CD4-positive, alpha-beta T cell treated with Interleukin-17A for 1 hour (primary cell): ENCODE data around the gene FAM81B.

Experiments
- DNase-seq: peaks from one replicate; pipeline ENCODE4 v3.0.0-alpha.2; 2020

The FAM81B gene

DNA sequence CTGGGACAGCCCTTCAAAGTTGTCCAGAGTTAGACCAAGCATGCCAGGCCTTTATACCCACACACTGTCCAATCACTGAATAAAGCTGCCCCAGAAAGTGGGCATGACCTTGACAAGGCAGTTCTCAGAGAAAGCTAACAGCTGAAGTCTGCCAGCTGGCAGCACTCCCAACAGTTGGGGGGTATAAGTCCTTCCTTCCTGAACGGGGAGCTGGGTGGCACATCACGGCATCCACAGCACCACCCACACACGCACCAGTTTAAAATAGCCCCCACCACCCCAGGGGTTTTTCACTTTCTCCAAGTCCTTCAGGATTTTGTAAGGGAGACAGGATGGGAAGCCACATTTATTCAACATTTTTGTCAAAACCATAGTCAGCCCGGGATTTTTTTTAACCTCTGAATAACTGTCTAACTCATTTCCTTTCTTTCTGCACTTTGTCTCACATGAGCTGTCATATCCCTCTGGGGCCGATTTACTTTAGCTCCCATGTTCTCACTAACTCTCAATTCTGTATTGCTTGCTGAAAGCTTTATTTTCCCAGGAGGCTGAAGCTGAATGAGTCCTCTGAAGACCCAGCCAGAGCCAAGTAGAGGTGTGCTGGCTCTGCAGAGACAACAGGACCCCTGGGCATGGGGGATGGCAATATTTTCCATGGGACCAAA is 15.4 kb downstream of the FAM81B start:
- DNase-seq: no peak

DNA sequence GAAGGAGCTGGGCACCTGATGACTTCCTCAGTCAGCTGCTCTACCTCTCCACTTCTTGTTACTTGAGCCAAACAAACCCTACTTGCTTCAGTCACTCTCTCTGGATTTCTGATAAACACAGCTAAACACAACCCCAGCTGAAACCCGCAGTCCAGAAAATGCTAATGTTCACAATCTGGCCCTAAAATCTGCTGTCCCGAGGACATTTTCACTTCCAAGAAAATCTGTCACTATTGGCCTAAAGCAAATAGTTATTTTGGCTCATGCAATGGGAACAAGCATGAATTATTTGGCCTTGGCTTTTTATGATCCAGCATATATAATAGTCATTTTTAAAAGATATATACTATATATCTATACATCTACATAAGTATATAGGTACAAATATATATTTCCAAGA is 19.1 kb downstream of the FAM81B start:
- no peak for DNase-seq

DNA sequence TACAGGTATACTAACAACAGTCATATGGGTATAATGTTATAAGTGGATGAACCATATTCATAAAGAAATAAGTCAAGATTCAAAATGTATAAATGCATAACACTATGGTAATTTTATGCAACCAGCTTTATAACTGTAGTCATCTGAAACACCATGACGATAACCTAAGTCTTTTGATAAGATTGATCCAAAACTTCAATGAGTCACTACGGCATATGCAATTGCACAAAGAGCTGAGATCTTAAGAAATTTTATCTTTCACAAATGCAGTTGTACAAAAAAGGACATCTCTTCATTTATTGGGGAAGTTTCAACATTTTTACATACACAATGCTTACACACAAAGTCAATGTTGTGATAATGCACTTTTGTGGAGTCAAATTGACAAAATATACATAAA is 20.3 kb downstream of the FAM81B start:
- no peak for DNase-seq

DNA sequence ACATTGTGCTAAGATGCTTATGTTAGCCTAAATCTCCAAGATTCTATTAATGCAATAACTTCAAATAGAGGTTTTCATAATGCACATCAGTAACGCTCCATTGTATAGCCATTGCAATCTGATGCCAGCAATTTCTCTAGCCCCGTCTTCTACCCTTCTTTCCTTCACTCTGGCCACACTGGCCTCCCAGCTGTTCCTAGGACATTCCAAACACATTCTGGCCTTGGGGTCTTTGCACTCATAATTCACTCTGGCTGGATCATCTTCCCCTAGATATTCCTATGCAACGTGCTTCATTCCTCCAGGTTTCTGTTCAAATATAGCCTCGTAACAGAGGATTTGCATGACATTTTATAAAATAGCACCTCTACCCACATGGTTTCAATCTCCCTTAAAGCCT is 23.3 kb downstream of the FAM81B start:
- DNase-seq: no peak

DNA sequence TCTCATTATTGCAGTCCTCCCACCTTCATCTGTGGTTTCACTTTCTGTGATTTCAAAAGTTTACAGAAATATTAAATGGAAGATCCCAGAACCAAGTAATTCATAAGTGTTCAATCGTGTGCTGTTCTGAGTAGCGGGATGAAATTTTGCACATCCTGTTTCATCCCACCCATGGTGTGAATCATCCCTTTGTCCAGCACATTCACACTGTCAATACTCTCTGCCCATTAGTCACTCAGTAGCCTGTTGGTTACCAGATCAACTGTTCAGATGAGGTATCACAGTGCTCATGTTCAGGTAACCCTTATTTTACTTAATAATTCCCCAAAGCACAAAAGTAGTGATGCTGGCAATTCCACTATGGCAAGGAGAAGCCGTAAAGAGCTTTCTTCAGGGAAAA is 26.8 kb downstream of the FAM81B start:
- no peak for DNase-seq

DNA sequence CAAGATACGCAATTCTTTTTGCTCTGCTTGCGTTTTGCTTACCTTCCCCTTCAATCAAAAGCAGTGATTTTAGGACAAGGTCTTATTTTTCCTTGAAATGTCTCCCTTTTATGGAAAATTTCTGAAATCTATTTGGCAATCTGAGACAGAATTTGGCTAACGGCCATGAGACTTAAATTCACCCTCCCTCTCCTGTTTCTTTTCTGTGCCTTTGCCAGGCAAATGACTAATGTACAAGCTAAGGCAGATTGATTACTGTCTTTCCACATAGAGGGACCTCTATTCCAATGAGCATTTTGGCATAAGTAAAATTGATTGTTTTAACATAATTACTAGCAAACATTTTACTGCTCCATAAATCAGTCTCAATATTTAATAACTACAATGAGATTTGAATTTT is 31.7 kb downstream of the FAM81B start:
- DNase-seq: no peak

DNA sequence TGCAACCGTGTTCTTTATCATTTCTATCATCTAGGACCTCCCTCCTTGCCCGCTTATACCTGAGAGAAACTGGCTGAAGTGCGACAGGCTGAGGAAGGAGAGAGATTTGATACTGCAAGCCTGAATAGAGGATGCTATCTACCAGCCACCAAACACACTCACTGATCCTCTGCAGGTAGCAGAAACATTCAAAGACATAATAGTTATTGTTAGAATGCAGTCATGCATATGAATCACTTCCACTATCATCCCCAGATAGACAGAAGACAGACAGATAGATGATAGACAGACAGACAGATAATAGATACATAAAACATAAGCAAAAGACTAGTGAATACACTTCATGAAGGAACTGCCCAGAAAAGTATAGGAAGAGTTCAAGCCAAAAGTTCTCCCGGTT is 32.9 kb downstream of the FAM81B start:
- no peak for DNase-seq

DNA sequence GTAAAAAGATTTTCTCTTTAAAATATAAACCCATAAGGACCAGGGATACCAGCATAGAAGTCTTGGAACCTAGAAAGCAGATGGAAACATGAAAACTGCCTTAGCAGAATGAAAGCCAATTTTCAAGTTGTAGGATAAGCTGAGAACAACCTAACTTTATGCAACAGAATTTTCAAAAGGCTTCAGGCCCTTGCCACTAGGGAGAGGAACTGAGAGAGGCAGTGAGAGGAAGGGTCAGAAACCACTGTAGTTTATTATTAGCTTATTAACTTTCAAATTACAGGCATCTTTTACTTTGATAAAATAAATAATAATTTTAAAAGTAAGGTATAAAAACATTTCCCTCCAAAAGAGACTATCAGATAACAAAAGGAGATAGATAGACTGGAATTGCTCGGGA is 33.4 kb downstream of the FAM81B start:
- DNase-seq: no peak

DNA sequence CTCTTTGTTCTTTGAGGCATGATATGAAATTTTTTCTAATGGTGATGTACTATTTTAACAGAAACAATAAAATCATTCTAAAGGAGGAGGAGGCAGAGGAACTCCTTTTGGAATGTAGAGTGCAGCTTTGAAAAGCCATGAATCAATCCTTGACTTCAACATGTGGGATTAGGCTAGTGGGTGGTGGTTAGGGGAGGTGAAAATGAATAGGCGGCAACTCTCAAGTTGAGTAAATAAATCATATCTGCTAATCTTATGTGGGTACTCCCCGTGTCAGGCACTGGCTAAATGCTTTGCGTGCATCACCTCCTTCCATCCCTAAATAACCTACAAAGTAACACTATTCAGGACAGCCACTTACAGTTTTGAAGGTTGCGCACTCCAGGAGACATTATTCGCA is 35.1 kb downstream of the FAM81B start:
- no peak for DNase-seq

DNA sequence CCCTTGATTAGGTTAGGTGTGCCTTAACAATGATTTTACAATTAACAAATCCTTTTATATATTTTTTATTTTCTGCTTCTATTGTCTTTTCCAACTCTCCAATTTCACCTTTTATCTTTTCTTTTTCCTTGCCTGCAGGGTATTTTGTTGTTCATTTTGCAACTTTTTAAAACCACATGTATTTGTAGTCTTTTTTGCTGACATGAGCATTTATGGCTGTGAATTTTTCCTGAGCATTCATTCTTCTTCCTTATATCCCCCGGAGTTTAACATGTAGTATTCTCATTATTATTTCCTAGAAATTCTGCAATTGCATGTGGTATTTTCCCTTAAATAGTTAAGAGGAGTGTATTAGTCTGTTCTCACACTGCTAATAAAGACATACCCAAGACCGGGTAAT is 41.6 kb downstream of the FAM81B start:
- DNase-seq: no peak

DNA sequence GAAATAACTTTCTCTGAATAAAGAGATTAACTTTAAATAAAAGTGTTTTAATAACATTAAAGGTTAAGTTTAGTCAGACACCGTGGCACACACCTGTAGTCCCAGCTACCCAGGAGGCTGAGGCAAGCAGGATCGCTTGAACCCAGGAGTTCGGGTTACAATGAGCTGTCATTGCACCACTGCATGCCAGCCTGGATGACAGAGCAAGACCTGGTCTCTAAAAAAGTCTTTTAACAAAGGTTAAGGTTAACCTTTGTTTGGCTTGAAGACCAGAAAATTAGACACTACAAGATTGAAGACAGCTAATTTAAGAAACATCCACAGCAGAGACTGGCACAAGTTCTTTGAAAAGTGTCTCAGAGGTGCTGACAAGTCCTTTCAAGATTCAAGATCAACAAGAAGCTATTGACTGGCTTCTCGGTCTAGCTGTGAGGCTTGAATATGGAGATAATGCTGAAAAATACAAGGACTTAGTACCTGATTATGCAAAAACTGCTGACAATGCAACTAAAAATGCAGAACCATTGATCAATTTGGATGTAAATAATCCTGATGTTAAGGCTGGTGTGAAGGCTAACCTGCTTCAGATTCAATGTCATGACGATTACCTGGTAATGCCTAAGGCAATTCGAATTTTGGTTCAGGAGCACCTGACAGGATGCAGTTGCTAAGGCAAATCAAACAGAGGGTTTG is 48.8 kb downstream of the FAM81B start:
- no peak for DNase-seq

DNA sequence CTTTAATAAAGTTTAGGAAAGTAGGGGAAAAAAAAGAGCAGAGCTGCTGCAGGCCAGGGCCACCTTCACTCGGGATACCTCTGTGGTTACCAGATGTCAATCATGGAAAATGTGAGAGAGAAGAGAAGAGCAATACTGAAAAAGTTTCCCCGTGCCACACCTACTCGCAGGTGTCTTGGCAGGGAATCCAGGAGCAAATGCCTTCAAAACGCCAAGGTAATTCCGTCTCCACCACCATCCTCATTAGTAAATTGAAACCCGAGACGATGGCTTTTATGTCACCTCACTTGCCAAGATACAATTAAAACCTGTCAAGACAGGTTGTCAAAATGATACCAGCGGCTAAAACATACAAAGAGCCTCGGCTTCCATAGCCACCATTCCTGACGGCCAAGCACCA is 49.7 kb downstream of the FAM81B start:
- DNase-seq: no peak

DNA sequence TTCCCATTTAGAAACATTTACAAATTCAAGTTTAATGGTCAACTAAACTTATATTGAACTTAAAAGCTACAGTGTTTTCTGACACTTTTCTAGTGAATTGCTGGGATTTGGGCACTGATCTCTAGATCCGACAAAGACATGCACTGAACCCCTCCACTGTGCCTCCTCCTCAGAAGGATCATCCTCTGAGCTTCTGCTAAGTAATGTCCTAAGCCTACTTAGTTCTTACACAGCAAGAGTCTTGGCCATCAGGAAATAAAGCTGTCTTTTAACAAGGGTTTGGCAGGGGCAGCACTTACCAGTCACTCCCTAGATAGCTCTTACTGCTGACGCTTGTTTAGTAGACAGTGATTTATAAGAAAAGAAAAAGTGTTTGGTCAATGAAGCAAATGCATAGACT is 50.5 kb downstream of the FAM81B start:
- no peak for DNase-seq

DNA sequence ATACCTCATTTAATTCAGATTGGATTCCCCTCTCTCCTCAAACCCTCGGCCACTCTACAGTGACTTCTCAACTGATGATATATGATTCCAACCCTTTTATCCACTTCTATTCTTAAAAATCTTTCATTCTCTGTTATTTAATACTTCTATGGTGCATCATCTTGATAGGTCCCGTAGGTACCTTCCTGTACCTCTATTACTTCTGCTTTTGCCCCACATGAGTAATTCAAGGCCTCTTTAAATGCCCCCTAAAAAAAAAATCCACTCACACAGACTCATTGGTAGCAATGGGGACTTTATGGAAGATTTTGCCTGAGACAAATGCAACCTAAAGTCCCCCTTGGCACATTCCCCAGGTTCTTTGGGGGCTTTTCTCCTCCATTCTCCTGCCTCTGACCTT is 54.3 kb downstream of the FAM81B start:
- DNase-seq: no peak

DNA sequence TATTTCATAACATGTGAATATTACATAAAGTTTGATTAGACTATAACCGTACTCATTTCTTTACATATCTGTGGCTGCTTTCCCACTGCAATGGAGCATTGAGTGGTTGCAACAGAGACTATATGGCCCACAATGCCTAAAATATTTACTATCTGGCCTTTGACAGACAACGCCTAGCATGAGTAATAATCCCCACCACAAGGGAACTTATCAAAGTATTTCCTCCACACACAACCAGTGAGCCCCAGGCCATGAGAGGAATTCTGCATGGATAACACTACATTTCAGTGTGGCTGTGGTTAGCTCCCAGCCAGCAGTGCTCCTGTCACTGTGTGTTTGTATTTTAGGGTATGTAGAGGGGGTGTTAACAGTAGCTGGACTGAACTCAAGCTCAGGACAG is 54.8 kb downstream of the FAM81B start:
- DNase-seq: no peak

DNA sequence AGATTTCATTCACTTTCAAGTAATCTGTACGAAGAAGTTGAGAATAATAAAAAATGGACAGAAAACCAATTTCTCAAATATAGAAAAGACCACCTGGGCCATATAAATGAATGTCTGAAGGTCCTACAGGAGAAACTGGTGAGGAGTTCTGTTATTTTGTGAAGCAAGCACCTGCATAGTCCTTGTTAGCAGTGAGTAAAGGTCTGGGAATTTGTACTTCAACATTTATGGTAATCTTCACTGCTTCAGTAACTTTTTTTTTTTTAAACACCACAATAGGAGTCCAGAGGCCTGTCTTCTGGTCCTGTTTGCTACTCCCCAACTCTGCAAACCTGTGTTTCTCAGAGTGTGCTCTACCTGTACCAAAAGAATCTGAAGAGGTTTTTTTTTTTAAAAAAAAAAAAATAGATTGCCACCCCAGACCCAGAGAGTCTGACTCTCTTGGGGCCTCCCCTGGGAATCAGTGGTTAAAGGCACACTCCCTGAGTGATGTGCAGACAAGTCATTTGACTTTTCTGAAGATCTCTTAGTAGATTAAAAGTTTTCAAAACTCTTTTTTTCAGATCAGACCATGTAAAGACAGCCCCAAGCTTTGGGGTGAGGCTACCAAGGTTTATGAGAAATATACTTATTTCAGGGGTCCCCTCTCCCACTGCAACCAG is 55.5 kb downstream of the FAM81B start:
- no peak for DNase-seq

DNA sequence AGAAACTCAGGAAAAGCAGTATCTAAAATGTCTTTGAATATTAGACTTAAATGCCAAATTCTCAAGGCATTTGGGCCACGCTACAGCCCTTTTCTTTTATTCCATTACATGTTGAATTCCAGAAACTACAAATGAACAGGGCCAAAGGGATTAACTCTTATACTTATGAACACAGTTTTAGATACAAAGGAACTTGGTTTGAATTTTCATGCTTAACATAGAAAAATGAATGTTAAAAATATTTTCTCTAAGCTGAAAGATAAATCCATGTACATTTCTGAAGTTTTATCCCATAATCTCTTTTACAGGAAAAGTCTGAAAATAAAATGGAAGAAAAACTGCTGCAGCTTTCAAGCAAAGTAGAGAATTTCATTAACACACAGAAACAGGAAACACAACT is 56.8 kb downstream of the FAM81B start:
- DNase-seq: no peak

DNA sequence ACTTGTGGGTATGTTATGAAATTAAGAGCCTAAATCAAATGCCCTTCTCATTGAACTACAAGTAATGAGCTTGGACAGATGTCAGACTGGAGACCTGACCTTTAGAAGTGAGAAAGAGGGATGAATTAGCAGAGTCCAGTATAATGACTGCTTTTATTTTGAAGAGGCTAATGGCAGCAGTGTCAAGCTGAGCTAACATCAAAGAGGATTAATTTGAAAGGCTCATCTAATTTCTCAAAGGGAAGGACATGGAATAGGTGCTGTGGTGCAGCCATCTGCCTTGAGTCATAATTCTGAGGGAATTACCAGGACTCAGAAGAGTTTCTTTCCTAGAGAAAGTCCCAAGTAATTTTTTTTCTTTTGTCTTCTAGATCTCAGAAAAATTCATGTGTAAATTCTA is 57.6 kb downstream of the FAM81B start:
- no peak for DNase-seq

DNA sequence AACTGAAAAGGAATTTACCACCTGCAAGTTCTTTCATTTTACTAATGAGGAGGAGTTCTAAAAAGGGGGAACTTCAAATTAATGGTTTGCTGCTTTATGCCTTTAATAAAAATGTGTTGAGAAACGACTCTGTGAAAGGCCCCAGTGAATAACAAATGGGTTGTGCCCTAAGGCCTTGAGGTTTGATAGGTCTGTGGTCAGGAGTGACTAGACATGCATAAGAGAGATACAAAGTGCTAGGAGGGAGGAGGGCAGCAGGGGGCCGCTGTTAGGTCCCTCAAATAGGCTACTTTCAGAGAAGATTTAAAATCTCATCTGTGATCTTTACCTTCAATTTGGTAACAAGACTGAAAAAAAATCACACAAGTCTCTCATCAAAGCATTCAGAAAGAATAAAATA is 58.3 kb downstream of the FAM81B start:
- DNase-seq: no peak

DNA sequence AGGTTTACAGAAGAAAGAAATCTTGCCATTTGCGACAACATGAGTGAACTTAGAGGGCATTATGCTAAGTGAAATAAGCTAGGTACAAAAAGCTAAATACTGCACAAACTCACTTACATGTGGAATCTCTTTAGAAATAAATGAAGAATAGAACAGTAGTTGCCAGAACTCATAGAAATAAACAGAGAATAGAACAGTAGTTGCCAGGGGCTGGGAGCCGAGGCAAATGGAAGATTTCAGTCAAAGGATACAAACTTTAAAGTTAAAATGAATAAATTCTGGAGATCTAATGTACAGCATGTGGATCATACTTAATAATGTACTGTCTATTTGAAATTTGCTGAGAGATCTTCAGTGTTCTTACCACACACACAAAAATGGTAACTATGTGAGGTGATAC is 63.4 kb downstream of the FAM81B start:
- no peak for DNase-seq

DNA sequence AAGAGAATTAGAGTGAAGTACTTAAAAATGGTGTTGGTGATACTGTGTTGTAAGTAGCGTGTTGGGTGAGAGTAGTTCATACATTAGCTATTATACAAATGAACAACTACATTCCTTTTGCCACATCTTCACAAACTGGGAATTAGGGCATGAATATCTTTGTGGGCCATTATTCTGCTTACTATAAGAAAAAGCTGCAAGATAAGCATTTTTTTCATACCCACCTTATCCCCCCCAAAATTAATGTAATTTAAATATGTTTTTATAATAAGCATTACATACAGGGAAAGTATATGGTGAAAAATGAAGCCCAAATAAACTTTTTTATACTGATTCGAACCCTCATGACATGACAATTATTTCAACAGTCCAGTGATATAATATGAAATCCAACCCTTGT is 69.5 kb downstream of the FAM81B start:
- no peak for DNase-seq

DNA sequence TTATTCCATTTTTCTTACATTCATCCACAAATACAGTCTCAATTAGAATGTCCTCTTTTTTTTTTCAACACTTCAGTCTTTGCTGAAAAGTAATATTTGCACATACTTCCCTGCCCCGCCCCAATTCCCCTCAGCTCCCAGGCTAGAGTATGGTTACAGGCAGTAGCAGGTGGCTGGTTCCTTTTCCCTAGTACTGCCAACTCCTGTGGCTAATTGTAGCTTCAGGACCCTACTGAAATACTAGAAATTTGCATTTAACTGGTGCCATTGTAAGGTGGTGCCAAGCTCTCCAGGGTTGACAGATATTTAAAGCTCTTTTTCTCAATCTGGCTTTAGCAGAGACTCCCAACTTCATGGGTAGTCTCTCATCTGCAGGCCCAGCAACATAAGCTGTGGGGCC is 80.3 kb downstream of the FAM81B start:
- no peak for DNase-seq

DNA sequence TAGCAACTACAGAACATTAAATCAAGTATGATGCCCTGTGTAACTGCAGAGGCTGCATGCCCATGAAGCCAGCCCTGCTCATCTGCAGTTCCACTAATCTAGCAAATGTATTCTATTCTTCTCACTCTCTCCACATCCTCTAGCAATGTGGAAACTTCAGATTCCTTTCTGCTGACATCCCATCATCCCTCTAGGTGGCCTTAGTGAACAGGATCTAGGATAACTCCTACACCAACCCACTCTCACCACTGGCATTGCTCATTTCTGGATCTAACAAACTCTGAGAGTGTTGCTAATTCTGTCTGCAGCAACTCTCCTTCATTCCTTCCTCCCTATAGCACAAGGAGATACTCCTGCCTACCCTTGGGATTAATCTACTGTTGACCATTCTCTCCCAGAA is 80.8 kb downstream of the FAM81B start:
- no peak for DNase-seq

DNA sequence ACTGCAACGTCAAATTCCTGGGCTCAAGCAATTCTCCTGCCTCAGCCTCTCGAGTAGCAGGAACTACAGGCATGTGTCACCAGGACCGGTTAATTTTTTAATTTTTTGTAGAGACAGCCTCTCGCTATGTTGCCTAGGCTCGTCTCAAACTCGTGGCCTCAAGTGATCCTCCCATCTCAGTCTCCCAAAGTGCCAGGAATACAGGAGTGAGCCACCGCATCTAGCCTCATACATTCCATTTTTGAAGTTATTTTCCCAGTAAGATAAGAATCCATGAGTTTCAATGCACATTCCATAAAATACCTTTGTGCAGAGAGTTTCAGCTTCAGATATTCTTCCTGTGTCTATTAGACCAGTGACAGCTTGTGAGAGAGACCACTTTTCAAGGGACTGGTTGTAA is 93.3 kb downstream of the FAM81B start:
- no peak for DNase-seq

DNA sequence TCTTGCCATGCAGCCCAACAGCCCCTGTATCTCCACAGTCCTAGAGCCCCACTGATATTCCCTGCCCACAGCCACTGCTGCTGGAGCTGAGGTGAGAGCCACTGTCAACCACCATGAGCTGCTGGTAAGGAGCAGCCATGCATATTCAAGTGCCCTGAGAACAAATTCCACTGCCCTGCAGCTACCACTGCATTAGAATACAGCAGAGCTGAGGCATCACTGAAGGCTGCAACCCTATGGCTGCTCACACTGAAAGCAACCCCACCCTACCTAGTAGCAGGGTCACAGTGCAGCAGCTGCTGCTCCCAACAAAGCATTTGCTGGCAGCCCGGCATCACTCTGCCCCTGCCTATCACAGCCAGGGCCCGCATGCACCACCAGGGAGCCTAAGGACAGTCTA is 95.0 kb downstream of the FAM81B start:
- no peak for DNase-seq
